Spleen (tissue), 11 donors: ENCODE results near the gene PDE4D. TPM values are rescaled to one million over a fixed set of nuclear protein-coding genes. Genes with fewer than 3 reads are reported as not detected.

Experiments
- DNase-seq: peaks from one replicate; pipeline ENCODE4 v3.0.0-alpha.2; 2020
- H3K27ac ChIP-seq, 8 donors: fragments of 200-600 bp; sonication (generic) in 7 of 8; 1 replicate in 4 of 8; 2 replicates in 4 of 8; pipeline versions ENCODE4 v1.5.0 to v1.8.0; 2016 to 2021; ENCODE audit warnings: inconsistent platforms in 4 of 8, mild to moderate bottlenecking in 4 of 8, moderate library complexity in 1 of 8
- H3K27me3 ChIP-seq, 7 donors: fragments of 200-600 bp; sonication (generic) in 6 of 7; replicated peaks in 1 of 7; 1 replicate in 4 of 7; 2 replicates in 3 of 7; pipeline versions ENCODE4 v1.5.0 to v1.8.0; 2016 to 2021; ENCODE audit warnings: inconsistent platforms in 3 of 7, mild to moderate bottlenecking in 1 of 7
- H3K36me3 ChIP-seq, 6 donors: fragments of 200-600 bp; sonication (generic) in 5 of 6; 1 replicate in 4 of 6; 2 replicates in 2 of 6; pipeline versions ENCODE4 v1.5.0 to v1.8.0; 2016 to 2021; ENCODE audit warnings: inconsistent platforms in 2 of 6
- H3K4me1 ChIP-seq, 6 donors: fragments of 200-600 bp; sonication (generic) in 5 of 6; 1 replicate in 3 of 6; 2 replicates in 3 of 6; pipeline versions ENCODE4 v1.5.0 to v1.8.0; 2016 to 2021; ENCODE audit warnings: inconsistent platforms in 3 of 6
- H3K4me3 ChIP-seq, 8 donors: fragments of 200-600 bp; sonication (generic) in 7 of 8; 1 replicate in 4 of 8; 2 replicates in 4 of 8; pipeline versions ENCODE4 v1.5.0 to v1.8.0; 2016 to 2021; ENCODE audit warnings: inconsistent platforms in 4 of 8, mild to moderate bottlenecking in 4 of 8, moderate library complexity in 2 of 8
- H3K9me3 ChIP-seq, 8 donors: fragments of 200-600 bp; sonication (generic) in 7 of 8; 1 replicate in 4 of 8; 2 replicates in 4 of 8; pipeline versions ENCODE4 v1.5.0 to v1.8.0; 2016 to 2021; ENCODE audit warnings: inconsistent platforms in 4 of 8
- CTCF ChIP-seq, 11 experiments: fragments of 200-600 bp in 7 of 11; fragments of 450-650 bp in 4 of 11; sonication (generic) in 4 of 11; IDR thresholded peaks in 8 of 11; conservative IDR thresholded peaks in 3 of 11; 1 replicate in 7 of 11; 2 replicates in 4 of 11; pipeline versions ENCODE4 v1.4.0 to v1.8.0; 2016 to 2021; ENCODE audit warnings: antibody characterized with exemption in 11 of 11, inconsistent platforms in 4 of 11, mild to moderate bottlenecking in 1 of 11
- POLR2A ChIP-seq, 3 donors: fragments of 450-650 bp; IDR thresholded peaks; one replicate each; pipeline ENCODE4 v1.5.1; 2017; ENCODE audit warnings: antibody characterized with exemption in 3 of 3, mild to moderate bottlenecking in 1 of 3
- POLR2AphosphoS5 ChIP-seq, 3 donors: sonication (generic); formaldehyde crosslinking; IDR thresholded peaks; one replicate each; pipeline ENCODE4 v1.5.1; 2017; ENCODE audit warnings: antibody characterized with exemption in 3 of 3
- WGBS, 5 donors: extraction: QIAGEN DNeasy Blood & Tissue Kit in 3 of 5; methylation state at CpG; one replicate each; pipeline versions ENCODE4 v1.1.5 to v1.1.7; 2013 to 2018; 5-methylcytosine and 5-hydroxymethylcytosine counted together
- intact Hi-C: fragments of 100-400 bp; cut with DNase I; formaldehyde crosslinking; loops from one replicate; pipeline ENCODE4 v1.15.0; 2023; ENCODE audit warnings: low total_unique reads
- polyA plus RNA-seq, 3 donors: library from polyadenylated mRNA; stranded (reverse); fragments of 200-250 nt; gene quantifications; one replicate each; pipeline ENCODE4 v1.2.1, GENCODE V29; 2013
- total RNA-seq, 7 donors: library from RNA; depleted of rRNA in 3 of 7; stranded (reverse); fragments of >200 nt in 3 of 7; fragmentation: NEBNext Ultra II Directional in 4 of 7; extraction: Animal tissue kit (Norgen Biotek cat#: 25700) in 4 of 7; gene quantifications; one replicate each; pipeline versions ENCODE4 v1.1.0 to v1.2.1, GENCODE V29; 2016 to 2021
- donor health status: healthy with polysubstance abuse.
- donor health status: DM: no; HTN: no; CAD: no; lungs with moderate emphysema.
- donor health status: DM: no; HTN: no; CAD: no.
- donor health status: Bipolar disorder and iron deficiency.
- donor health status: healthy.
- donor health status: DM: no; HTN: no; CAD: no.
- donor health status: DM: yes; HTN: yes; CAD: no.

Gene PDE4D
- total and polyA plus RNA-seq, 10 donors, result 0.88 to 51.8 (median 18.2) TPM

- Histone ChIP-seq H3K27ac (no peak overlapping the region), H3K36me3 (peaks cover 0 to 16% (median 2%) of the 10 kb centered on the region in 6 donors), H3K27me3 (no peaks in the 10 kb centered on the region), H3K9me3 (no peaks in the 10 kb centered on the region), H3K4me3 (no peak overlapping the region), H3K4me1 (no peaks in the 10 kb centered on the region)
- WGBS, 5 donors, result 89 to 92% (median 91%) methylated on average over 3 of the region's 3 CpGs
- TF ChIP-seq POLR2AphosphoS5 (IDR thresholded peaks at IDR 0.05), result no peak
- TF ChIP-seq POLR2A (IDR thresholded peaks at IDR 0.05), result no peak
- no peak for TF ChIP-seq CTCF (IDR thresholded peaks at IDR 0.05 in 8 of 11, conservative IDR thresholded peaks at IDR 0.05 in 3 of 11)
- intact Hi-C loops, result no loop called here
- no peak for DNase-seq
Observed at GRCh38 chr5:58969253-58969652, 924.3 kb downstream of the PDE4D start.

- DNase-seq, result no peak
- H3K27me3 ChIP-seq, result no peaks in the 10 kb centered on the region
- peaks cover 0 to 7% (median 0%) of the 10 kb centered on the region in 6 donors for H3K36me3 ChIP-seq
- H3K4me3 ChIP-seq, result no peak overlapping the region
- H3K27ac ChIP-seq, result no peak overlapping the region
- 74 to 92% (median 77%) methylated on average over 3 of the region's 3 CpGs for WGBS, 5 donors
- no peaks in the 10 kb centered on the region for H3K9me3 ChIP-seq
- no peak for TF ChIP-seq POLR2AphosphoS5 (IDR thresholded peaks at IDR 0.05)
- no peak for TF ChIP-seq POLR2A (IDR thresholded peaks at IDR 0.05)
- no peak for TF ChIP-seq CTCF (IDR thresholded peaks at IDR 0.05 in 8 of 11, conservative IDR thresholded peaks at IDR 0.05 in 3 of 11)
- no peaks in the 10 kb centered on the region for H3K4me1 ChIP-seq
- intact Hi-C loops, result no loop called here
Observed at GRCh38 chr5:58968350-58968749, 925.2 kb downstream of the PDE4D start.

- intact Hi-C loops, result no loop called here
- no peak overlapping the region for H3K4me3 ChIP-seq
- peaks cover 0 to under 1% (median 0%) of the 10 kb centered on the region in 6 donors for H3K36me3 ChIP-seq
- TF ChIP-seq POLR2AphosphoS5 (IDR thresholded peaks at IDR 0.05) (no peak), POLR2A (IDR thresholded peaks at IDR 0.05) (no peak), CTCF (IDR thresholded peaks at IDR 0.05 in 8 of 11, conservative IDR thresholded peaks at IDR 0.05 in 3 of 11) (no peak)
- 84 to 100% (median 95%) methylated on average over 2 of the region's 2 CpGs for WGBS, 5 donors
- no peaks in the 10 kb centered on the region for H3K4me1 ChIP-seq
- no peak overlapping the region for H3K27ac ChIP-seq
- H3K27me3 ChIP-seq, result no peaks in the 10 kb centered on the region
- H3K9me3 ChIP-seq, result no peaks in the 10 kb centered on the region
- DNase-seq, result no peak
Observed at GRCh38 chr5:58967597-58968281, 925.8 kb downstream of the PDE4D start.

GRCh38 chr5:58965677-58966414 lies 927.7 kb downstream of the PDE4D start:
- WGBS, 5 donors, result 77 to 92% (median 89%) methylated on average over 9 of the region's 9 CpGs

More at GRCh38 chr5:58965677-58966414, 927.7 kb downstream of the PDE4D start:
- Histone ChIP-seq H3K36me3 (no peaks in the 10 kb centered on the region), H3K4me1 (no peaks in the 10 kb centered on the region), H3K27me3 (no peaks in the 10 kb centered on the region), H3K9me3 (no peaks in the 10 kb centered on the region), H3K4me3 (no peak overlapping the region), H3K27ac (no peak overlapping the region)
- DNase-seq, result no peak
- intact Hi-C loops, result no loop called here
- no peak for TF ChIP-seq POLR2A (IDR thresholded peaks at IDR 0.05)
- TF ChIP-seq CTCF (IDR thresholded peaks at IDR 0.05 in 8 of 11, conservative IDR thresholded peaks at IDR 0.05 in 3 of 11), result no peak
- TF ChIP-seq POLR2AphosphoS5 (IDR thresholded peaks at IDR 0.05), result no peak
